Neural cell (in vitro differentiated cells): ENCODE measurements around the gene LOXHD1.

Experiments used
- REST ChIP-seq: IDR thresholded peaks from 2 replicates; pipeline ENCODE4 v1.6.1; 2012; ENCODE audit warnings: borderline replicate concordance
- TF ChIP-seq, protein P1 (sequence below): fragments of 450-650 bp; IDR thresholded peaks from 2 replicates; pipeline ENCODE4 v1.5.1; 2014; ENCODE audit warnings: antibody characterized with exemption, mild to moderate bottlenecking, moderate library complexity; ENCODE audit not compliant: poor library complexity, severe bottlenecking

GRCh38 chr18:46436621-46437020 is 220.4 kb downstream of the LOXHD1 start:
- TF ChIP-seq, protein P1, sequence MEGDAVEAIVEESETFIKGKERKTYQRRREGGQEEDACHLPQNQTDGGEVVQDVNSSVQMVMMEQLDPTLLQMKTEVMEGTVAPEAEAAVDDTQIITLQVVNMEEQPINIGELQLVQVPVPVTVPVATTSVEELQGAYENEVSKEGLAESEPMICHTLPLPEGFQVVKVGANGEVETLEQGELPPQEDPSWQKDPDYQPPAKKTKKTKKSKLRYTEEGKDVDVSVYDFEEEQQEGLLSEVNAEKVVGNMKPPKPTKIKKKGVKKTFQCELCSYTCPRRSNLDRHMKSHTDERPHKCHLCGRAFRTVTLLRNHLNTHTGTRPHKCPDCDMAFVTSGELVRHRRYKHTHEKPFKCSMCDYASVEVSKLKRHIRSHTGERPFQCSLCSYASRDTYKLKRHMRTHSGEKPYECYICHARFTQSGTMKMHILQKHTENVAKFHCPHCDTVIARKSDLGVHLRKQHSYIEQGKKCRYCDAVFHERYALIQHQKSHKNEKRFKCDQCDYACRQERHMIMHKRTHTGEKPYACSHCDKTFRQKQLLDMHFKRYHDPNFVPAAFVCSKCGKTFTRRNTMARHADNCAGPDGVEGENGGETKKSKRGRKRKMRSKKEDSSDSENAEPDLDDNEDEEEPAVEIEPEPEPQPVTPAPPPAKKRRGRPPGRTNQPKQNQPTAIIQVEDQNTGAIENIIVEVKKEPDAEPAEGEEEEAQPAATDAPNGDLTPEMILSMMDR, result no peak
- no peak for TF ChIP-seq REST
